Uterus (tissue), 4 donors: ENCODE data around the gene C3orf70. TPM values are rescaled to one million over a fixed set of nuclear protein-coding genes. Genes with fewer than 3 reads are reported as not detected.

Source experiments
- DNase-seq, 2 donors: peaks; one replicate each; pipeline ENCODE4 v3.0.0-alpha.2; 2019 to 2020
- H3K27ac ChIP-seq, 2 donors: fragments of 200-600 bp; sonication (generic); 1 replicate in 1 of 2; 2 replicates in 1 of 2; pipeline ENCODE4 v1.5.1; 2016 to 2018
- H3K27me3 ChIP-seq, 2 donors: fragments of 200-600 bp; sonication (generic); one replicate each; pipeline ENCODE4 v1.5.1; 2018 to 2019; ENCODE audit warnings: control low read depth in 1 of 2
- H3K36me3 ChIP-seq, 2 donors: fragments of 200-600 bp; sonication (generic); one replicate each; pipeline ENCODE4 v1.5.1; 2019; ENCODE audit warnings: control low read depth in 1 of 2
- H3K4me1 ChIP-seq, 2 donors: fragments of 200-600 bp; sonication (generic); one replicate each; pipeline ENCODE4 v1.5.1; 2018 to 2019; ENCODE audit warnings: control low read depth in 1 of 2
- H3K4me3 ChIP-seq, 2 donors: fragments of 200-600 bp; sonication (generic); 1 replicate in 1 of 2; 2 replicates in 1 of 2; pipeline ENCODE4 v1.5.1; 2018 to 2019; ENCODE audit warnings: mild to moderate bottlenecking in 1 of 2
- H3K9me3 ChIP-seq, 2 donors: fragments of 200-600 bp; sonication (generic); one replicate each; pipeline ENCODE4 v1.5.1; 2019; ENCODE audit warnings: control low read depth in 1 of 2
- CTCF ChIP-seq, 4 experiments: fragments of 200-600 bp in 2 of 4; fragments of 450-650 bp in 2 of 4; sonication (generic) in 2 of 4; IDR thresholded peaks; one replicate each; pipeline ENCODE4 v1.5.1; 2016 to 2019; ENCODE audit warnings: antibody characterized with exemption in 4 of 4, mild to moderate bottlenecking in 2 of 4, moderate library complexity in 1 of 4
- POLR2A ChIP-seq, 2 donors: fragments of 450-650 bp; IDR thresholded peaks; one replicate each; pipeline ENCODE4 v1.6.1; 2016; ENCODE audit warnings: antibody characterized with exemption in 2 of 2, mild to moderate bottlenecking in 1 of 2, moderate library complexity in 1 of 2
- intact Hi-C: fragments of 100-400 bp; cut with DNase I; formaldehyde crosslinking; loops from one replicate; pipeline ENCODE4 v1.15.1; 2023; ENCODE audit warnings: low total_unique reads
- total RNA-seq, 4 donors: library from RNA; depleted of rRNA in 3 of 4; stranded (reverse); fragments of >200 nt in 3 of 4; gene quantifications; one replicate each; pipeline versions ENCODE4 v1.1.0 to v1.2.4, GENCODE V29; 2014 to 2023
- donor health status: DM: yes; HTN: yes; CAD: no.

Gene C3orf70
- total RNA-seq, 4 donors from 2014 or later, result 4.4 to 24.4 (median 16.9) TPM

- Histone ChIP-seq H3K4me3 (no peak overlapping the region), H3K4me1 (no peaks in the 10 kb centered on the region), H3K36me3 (no peaks in the 10 kb centered on the region), H3K27me3 (no peaks in the 10 kb centered on the region), H3K27ac (no peak overlapping the region), H3K9me3 (no peaks in the 10 kb centered on the region)
- TF ChIP-seq CTCF (IDR thresholded peaks at IDR 0.05), result no peak
- no peak for TF ChIP-seq POLR2A (IDR thresholded peaks at IDR 0.05)
- DNase-seq, result no peak
- intact Hi-C loops, result no loop called here
Measured at GRCh38 chr3:185137821-185138220, 15.0 kb downstream of the C3orf70 start.

DNA sequence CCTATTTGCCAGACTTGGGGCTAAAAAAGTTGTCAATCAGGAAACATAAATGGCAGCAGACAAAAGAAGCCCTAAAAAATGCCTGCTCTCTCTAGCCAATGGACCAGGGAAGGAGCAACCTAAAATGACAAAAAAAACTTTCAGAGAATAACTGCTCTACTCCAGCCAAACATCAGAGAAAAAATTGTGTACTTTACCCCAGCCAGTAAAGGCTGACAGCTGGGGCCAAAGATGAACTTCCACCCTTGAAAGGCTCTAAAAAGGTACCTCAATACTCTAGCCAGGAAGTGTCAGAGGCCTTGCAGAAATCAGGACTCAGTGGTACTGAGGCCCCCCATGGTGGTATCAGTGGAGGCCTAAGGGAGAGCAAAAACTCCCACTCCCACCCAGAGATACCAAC is 18.4 kb downstream of the C3orf70 start:
- intact Hi-C loops, result no loop called here
- H3K27ac ChIP-seq, result no peak overlapping the region
- no peaks in the 10 kb centered on the region for H3K4me1 ChIP-seq
- no peaks in the 10 kb centered on the region for H3K36me3 ChIP-seq
- H3K4me3 ChIP-seq, result no peak overlapping the region
- no peak for DNase-seq
- no peaks in the 10 kb centered on the region for H3K27me3 ChIP-seq
- no peaks in the 10 kb centered on the region for H3K9me3 ChIP-seq
- TF ChIP-seq CTCF (IDR thresholded peaks at IDR 0.05), result no peak
- TF ChIP-seq POLR2A (IDR thresholded peaks at IDR 0.05), result no peak

- Histone ChIP-seq H3K36me3 (no peaks in the 10 kb centered on the region), H3K4me3 (no peak overlapping the region), H3K27me3 (no peaks in the 10 kb centered on the region), H3K27ac (no peak overlapping the region), H3K9me3 (no peaks in the 10 kb centered on the region), H3K4me1 (no peaks in the 10 kb centered on the region)
- no peak for TF ChIP-seq POLR2A (IDR thresholded peaks at IDR 0.05)
- no peak for TF ChIP-seq CTCF (IDR thresholded peaks at IDR 0.05)
- no peak for DNase-seq
- intact Hi-C loops, result no loop called here
Measured at GRCh38 chr3:185131602-185132256, 21.1 kb downstream of the C3orf70 start.

DNA sequence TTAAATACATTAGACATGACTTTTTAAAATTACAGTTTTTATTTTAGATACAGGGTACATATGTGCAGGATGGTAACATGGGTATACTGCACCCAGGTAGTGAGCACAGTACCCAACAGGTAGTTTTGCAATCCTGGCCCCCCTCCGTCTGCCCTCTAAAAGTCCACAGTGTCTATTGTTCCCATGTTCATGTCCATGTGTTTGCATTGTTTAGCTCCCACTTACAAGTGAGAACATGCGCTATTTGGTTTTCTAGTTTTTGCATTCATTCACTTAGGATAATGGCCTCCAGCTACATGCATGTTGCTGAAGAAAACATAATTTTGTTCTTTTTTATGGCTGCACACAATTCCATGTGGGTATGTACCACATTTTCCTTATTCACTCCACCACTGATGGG is 23.8 kb downstream of the C3orf70 start:
- H3K36me3 ChIP-seq, result no peaks in the 10 kb centered on the region
- intact Hi-C loops, result no loop called here
- no peak for DNase-seq
- no peak overlapping the region for H3K4me3 ChIP-seq
- no peaks in the 10 kb centered on the region for H3K4me1 ChIP-seq
- no peaks in the 10 kb centered on the region for H3K9me3 ChIP-seq
- TF ChIP-seq POLR2A (IDR thresholded peaks at IDR 0.05) (no peak), CTCF (IDR thresholded peaks at IDR 0.05) (no peak)
- no peaks in the 10 kb centered on the region for H3K27me3 ChIP-seq
- H3K27ac ChIP-seq, result no peak overlapping the region

DNA sequence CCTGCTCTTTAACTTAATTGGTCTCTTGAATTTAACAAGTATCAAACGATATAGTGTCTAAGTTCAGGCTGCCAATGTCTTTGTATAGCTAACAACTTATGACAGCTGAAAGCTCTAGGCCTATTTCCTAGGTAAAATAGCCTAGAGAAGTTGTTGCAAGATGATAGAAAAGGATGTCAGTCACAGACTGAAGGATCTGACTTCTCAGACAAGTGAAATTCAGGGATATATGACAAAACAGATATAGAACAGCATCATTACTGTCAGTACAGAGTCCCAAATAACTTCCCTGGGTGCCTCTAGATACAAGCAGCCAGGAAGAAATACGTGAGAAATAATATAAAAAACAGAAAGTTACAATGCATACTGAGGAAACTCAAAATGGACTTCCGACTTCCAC is 26.7 kb downstream of the C3orf70 start:
- Histone ChIP-seq H3K9me3 (no peaks in the 10 kb centered on the region), H3K4me1 (no peaks in the 10 kb centered on the region), H3K27me3 (no peaks in the 10 kb centered on the region), H3K4me3 (no peak overlapping the region), H3K36me3 (no peaks in the 10 kb centered on the region), H3K27ac (no peak overlapping the region)
- no peak for DNase-seq
- TF ChIP-seq POLR2A (IDR thresholded peaks at IDR 0.05), result no peak
- no peak for TF ChIP-seq CTCF (IDR thresholded peaks at IDR 0.05)
- intact Hi-C loops, result no loop called here
